Cortex of kidney (tissue), 1 donor: ENCODE data around the gene MTHFSD.

Experiments used
- DNase-seq: peaks from one replicate; lab custom pipeline; 2025; lab: John Stamatoyannopoulos, UW

Gene MTHFSD

DNA sequence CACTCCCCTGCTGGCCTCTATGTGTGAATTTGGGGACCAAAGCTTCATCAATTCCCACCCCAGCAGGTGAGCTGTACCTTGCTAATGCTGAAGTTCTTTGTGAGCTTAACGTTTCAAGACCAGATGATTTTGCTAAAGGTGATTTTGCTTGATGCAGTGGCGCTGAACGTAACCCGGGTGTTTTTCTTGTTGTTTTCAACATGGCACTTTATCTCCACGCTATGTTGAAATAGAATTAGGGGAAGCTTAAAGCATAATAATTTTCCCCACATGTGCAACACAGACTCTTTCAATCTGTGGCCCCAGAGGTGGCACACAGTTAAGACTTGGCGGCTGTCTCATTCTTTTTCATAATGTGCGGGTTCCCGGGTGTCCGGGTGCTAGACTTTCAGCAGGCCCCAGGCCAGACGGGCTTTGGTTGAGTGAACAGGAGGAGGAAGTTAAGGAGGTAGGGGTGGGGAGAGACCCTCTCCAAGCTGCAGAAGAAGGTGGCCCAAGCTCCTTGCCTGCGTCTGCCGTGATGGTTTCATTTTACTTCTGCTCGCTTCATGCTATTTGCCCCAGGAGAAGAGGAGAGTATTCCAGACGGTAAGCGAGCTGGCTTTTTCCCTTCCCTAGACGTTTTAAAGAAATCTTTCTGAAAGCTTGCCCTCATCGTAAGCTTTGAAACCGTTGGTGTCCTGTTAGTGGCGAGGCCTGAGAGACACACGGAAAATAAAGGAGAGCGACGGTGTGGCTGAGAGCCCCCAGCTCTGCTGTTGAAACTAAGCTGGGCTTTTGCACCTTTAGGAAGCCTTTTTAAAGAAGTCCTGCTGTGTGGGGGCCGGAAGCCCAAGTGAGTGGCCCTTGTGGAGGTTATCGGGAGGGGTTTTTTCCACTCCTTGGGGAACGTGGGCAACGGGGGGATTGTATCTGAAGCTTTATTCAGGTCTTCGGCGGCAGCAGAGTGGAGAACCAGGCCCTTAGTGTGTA lies 15.8 kb upstream of the MTHFSD start:
- no peak for DNase-seq

- no peak for DNase-seq
These were observed 14.8 kb upstream of the MTHFSD start for GRCh38 chr16:86569701-86570447.

DNA sequence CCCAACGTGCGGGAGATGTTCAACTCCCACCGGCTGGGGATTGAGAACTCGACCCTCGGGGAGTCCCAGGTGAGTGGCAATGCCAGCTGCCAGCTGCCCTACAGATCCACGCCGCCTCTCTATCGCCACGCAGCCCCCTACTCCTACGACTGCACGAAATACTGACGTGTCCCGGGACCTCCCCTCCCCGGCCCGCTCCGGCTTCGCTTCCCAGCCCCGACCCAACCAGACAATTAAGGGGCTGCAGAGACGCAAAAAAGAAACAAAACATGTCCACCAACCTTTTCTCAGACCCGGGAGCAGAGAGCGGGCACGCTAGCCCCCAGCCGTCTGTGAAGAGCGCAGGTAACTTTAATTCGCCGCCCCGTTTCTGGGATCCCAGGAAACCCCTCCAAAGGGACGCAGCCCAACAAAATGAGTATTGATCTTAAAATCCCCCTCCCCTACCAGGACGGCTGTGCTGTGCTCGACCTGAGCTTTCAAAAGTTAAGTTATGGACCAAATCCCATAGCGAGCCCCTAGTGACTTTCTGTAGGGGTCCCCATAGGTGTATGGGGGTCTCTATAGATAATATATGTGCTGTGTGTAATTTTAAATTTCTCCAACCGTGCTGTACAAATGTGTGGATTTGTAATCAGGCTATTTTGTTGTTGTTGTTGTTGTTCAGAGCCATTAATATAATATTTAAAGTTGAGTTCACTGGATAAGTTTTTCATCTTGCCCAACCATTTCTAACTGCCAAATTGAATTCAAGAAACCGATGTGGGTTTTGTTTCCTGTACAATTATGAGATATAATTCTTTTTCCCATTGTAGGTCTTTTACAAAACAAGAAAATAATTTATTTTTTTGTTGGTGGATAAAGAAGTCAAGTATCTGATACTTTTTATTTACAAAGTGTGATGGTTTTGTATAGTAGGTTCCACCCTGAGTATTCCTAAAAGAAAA lies 13.9 kb upstream of the MTHFSD start:
- DNase-seq, result no peak

DNA sequence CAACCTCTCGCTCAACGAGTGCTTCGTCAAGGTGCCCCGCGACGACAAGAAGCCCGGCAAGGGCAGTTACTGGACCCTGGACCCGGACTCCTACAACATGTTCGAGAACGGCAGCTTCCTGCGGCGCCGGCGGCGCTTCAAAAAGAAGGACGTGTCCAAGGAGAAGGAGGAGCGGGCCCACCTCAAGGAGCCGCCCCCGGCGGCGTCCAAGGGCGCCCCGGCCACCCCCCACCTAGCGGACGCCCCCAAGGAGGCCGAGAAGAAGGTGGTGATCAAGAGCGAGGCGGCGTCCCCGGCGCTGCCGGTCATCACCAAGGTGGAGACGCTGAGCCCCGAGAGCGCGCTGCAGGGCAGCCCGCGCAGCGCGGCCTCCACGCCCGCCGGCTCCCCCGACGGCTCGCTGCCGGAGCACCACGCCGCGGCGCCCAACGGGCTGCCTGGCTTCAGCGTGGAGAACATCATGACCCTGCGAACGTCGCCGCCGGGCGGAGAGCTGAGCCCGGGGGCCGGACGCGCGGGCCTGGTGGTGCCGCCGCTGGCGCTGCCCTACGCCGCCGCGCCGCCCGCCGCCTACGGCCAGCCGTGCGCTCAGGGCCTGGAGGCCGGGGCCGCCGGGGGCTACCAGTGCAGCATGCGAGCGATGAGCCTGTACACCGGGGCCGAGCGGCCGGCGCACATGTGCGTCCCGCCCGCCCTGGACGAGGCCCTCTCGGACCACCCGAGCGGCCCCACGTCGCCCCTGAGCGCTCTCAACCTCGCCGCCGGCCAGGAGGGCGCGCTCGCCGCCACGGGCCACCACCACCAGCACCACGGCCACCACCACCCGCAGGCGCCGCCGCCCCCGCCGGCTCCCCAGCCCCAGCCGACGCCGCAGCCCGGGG lies 12.9 kb upstream of the MTHFSD start:
- DNase-seq, result no peak

DNA sequence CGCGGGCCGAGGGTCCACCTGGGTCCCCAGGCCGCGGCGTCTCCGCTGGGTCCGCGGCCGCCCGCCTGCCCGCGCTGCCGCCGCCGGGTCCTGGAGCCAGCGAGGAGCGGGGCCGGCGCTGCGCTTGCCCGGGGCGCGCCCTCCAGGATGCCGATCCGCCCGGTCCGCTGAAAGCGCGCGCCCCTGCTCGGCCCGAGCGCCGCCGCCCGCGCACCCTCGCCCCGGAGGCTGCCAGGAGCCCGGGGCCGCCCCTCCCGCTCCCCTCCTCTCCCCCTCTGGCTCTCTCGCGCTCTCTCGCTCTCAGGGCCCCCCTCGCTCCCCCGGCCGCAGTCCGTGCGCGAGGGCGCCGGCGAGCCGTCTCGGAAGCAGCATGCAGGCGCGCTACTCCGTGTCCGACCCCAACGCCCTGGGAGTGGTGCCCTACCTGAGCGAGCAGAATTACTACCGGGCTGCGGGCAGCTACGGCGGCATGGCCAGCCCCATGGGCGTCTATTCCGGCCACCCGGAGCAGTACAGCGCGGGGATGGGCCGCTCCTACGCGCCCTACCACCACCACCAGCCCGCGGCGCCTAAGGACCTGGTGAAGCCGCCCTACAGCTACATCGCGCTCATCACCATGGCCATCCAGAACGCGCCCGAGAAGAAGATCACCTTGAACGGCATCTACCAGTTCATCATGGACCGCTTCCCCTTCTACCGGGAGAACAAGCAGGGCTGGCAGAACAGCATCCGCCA lies 12.1 kb upstream of the MTHFSD start:
- DNase-seq, result no peak

DNA sequence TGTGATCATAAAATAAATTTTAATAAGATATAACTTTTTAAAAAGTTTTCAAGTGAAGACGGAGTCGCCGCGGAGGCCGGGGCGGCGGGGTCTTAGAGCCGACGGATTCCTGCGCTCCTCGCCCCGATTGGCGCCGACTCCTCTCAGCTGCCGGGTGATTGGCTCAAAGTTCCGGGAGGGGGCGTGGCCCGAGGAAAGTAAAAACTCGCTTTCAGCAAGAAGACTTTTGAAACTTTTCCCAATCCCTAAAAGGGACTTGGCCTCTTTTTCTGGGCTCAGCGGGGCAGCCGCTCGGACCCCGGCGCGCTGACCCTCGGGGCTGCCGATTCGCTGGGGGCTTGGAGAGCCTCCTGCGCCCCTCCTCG lies 11.5 kb upstream of the MTHFSD start, which contains the start of gene FOXC2:
FOXC2 (plus strand) TSS at position 229 of the 365 bp plus-strand sequence. CDS start 507 bp downstream, outside the sequence.
- no peak for DNase-seq

GRCh38 chr16:86565644-86566511 lies 10.8 kb upstream of the MTHFSD start:
- DNase-seq, result no peak

GRCh38 chr16:86565181-86565631 lies 10.2 kb upstream of the MTHFSD start:
- DNase-seq, result no peak

GRCh38 chr16:86563469-86564345 lies 8.7 kb upstream of the MTHFSD start:
- DNase-seq, result no peak

GRCh38 chr16:86562356-86562755 lies 7.3 kb upstream of the MTHFSD start:
- no peak for DNase-seq

GRCh38 chr16:86559802-86560305 lies 4.8 kb upstream of the MTHFSD start:
- no peak for DNase-seq

DNA sequence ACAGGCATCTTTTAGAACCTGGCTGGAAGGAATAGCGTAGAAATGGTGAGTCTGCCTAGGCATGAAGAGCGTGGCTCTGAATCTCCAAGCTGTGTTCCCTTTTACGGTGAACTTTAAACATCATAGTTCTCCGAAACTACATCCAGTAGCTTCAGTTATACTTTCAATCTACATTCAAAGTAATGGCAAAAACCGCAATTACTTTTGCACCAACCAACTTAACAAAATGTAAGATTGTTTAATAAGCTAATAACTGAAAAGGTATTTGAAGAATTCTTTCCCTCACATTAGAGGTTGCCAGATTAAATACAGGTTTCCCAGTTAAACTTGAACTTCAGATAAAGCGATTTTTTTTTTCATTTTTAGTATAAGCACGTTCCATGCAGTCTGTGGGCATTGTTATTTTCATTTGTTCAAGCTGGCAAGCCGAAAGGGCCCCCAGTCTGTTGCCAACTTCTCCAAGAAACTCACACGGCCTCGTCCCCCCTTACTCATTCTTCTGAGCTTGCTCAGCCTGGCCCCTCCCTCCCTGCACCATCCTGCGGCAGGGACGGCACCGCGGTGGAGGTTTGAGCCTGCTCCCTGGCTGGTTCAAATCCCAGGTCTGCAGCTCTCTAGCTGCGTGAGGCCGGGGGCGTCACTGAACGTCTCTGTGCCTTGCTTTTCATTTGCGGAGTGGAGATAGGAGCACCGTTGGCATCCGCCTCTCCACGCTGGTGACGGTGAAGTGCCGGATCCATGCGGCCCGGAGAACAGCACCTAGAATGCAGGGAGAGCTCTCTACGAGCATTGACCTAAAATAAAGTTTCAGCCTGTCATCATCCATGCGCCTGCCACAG lies 3.5 kb upstream of the MTHFSD start:
- no peak for DNase-seq

DNA sequence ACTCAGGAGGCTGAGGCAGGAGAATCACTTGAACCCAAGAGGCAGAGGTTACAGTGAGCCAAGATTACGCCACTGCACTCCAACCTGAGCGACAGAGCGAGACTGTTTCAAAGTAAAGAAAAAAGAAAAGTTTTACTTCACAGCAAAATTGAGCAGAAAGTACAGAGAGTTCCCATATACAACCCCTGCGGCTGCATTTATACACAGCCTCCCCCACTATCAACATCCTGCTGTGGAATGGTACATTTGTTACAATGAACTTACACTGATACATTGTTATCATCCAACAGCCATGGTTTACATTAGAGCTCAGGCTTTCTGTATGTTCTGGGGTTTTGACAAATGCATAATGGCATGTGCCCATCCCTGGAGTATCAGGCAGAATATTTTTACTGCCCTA lies 2.6 kb upstream of the MTHFSD start:
- no peak for DNase-seq

DNA sequence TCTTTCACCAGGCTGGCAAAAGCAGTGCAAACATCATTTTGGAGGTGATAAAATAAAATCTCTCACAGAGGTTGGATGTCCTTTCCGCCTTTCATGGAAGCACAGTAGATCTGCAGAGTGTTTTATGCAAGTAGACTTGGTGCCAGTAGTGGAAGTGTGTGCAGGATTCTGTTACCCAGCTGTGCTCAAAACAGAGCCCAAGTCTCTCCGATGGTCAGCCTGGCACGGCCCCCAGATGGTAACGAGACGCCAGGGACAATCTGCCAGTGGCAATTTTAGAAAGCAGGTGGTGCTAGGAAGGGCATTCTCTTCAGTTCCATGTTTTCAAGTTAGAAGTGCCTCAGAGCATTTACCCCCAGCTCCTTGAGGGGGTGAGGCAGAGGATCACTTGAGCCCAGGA lies 1.5 kb upstream of the MTHFSD start:
- no peak for DNase-seq

- no peak for DNase-seq
These were observed 655 bp upstream of the MTHFSD start for GRCh38 chr16:86555704-86556075.

- no peak for DNase-seq
These were observed 477 bp downstream of the MTHFSD start for GRCh38 chr16:86554599-86554916.

DNA sequence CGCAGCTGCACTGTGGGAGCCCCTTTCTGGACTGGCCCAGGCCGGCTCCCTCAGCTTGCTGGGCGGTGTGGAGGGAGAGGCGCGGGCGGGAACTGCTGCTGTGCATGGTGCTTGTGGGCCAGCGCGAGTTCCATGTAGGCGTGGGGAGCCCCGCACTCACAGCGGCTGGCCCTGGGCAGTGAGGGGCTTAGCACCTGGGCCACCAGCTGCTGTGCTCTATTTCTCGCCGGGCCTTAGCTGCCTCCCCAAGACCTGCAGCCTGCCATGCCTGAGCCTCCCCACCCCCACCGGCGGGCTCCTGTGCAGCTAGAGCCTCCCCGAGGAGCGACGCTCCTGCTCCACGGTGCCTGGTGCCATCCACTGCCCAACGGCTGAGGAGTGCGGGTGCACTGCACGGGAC lies 1.7 kb downstream of the MTHFSD start:
- DNase-seq, result no peak
